ENCODE measurements around the gene TMEM179.

The TMEM179 gene

DNA sequence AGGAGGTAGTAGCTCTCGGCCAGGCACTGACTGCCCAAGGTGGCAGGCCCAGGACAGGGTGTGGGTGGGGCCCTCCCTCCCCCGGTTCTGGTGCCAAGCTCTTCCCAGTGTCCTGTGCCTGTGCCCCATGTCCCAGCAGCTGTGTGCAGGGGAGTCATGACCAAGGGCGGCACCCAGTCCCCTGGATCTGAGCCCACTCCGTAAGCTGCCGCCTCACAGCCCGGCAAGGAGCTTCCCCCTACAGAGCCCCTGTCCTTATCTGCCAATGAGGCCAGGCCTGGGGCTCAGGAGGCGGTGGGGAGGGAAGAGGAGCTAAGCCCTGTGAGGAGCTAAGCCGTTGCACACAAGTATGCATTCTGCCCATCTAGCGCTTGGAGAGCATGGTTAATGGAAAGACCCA is 30.6 kb downstream of the TMEM179 start:
- no peak overlapping the region for H3K4me3 ChIP-seq (ENCODE audit: low read depth, low read length)
- TF ChIP-seq, protein P1, sequence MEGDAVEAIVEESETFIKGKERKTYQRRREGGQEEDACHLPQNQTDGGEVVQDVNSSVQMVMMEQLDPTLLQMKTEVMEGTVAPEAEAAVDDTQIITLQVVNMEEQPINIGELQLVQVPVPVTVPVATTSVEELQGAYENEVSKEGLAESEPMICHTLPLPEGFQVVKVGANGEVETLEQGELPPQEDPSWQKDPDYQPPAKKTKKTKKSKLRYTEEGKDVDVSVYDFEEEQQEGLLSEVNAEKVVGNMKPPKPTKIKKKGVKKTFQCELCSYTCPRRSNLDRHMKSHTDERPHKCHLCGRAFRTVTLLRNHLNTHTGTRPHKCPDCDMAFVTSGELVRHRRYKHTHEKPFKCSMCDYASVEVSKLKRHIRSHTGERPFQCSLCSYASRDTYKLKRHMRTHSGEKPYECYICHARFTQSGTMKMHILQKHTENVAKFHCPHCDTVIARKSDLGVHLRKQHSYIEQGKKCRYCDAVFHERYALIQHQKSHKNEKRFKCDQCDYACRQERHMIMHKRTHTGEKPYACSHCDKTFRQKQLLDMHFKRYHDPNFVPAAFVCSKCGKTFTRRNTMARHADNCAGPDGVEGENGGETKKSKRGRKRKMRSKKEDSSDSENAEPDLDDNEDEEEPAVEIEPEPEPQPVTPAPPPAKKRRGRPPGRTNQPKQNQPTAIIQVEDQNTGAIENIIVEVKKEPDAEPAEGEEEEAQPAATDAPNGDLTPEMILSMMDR (IDR thresholded peaks at IDR 0.05; ENCODE audit: low read depth, low read length): no peak

DNA sequence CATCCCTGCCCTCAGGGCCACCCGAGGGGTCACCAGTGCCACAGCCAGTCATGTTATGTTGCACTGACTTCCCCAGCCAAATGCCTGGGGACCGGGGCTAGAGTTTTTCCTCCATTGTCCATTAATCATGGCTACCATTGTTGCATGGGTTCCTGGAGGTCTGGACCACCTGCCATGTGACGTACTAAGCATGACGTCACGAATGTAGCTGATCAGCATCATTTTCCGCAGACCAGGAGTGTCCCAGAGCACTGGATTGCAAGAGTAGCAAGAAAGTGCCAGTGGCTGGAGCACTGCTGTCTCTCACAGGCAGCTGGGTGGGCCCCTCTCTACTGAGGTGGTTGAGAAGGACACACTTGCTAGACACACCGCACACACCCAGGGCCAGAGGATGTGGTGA is 31.9 kb downstream of the TMEM179 start:
- H3K4me3 ChIP-seq (ENCODE audit: low read depth, low read length): no peak overlapping the region
- TF ChIP-seq, protein P1 (IDR thresholded peaks at IDR 0.05; ENCODE audit: low read depth, low read length): no peak

DNA sequence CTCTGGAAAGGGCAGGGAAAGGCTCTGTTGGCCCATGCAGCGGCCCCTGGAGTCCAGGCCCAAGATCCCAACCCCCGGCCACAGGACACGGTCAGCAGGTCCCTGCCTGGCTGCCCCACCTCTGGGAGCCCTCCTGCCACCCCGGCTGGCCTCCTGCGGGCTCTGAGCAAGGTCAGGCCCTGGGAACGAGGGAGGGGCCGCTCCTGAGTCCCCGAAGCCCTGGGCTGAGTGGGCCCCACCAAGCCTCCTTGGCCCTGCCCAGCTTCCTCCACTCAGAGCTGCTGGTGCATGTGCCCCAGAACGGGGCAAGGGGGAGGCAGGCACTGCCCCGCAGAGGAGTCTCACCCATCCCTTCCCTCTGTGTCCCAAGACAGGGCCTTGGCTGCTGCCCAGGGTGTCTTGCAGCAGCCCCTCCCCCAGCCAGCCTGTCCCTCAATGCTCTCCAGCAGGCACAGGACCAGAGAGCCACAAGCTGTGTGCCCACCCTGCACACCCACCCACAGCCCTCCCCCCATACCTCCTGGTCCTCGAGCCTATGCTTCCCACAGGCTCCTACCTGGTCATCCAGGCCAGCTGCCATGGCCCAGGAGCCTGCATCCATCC is 32.4 kb downstream of the TMEM179 start:
- TF ChIP-seq, protein P1 (IDR thresholded peaks at IDR 0.05; ENCODE audit: low read depth, low read length): no peak
- H3K4me3 ChIP-seq (ENCODE audit: low read depth, low read length): no peak overlapping the region

DNA sequence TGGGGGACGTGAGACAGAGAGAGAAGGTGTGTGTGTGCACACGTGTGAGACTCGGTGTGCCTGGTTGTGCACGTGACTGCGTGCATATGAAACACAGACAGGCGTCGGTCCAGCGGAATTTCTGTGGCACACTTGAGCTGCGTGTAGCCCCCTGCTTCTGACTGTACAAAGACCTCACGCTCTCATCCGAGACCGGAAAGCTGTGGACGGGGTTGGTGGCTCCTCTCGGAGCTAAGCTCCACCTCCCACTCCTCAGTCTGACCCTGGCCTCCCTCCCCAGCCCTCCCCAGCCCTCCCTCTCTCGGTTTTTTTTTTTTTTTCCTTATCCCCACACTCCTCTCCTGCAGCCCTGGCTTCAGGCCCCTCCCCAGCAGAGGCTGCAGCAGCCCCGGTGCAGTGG is 33.3 kb downstream of the TMEM179 start:
- no peak overlapping the region for H3K4me3 ChIP-seq (ENCODE audit: low read depth, low read length)
- TF ChIP-seq, protein P1 (IDR thresholded peaks at IDR 0.05; ENCODE audit: low read depth, low read length): no peak

GRCh38 chr14:104569435-104569834 is 35.1 kb downstream of the TMEM179 start:
- TF ChIP-seq, protein P1 (IDR thresholded peaks at IDR 0.05; ENCODE audit: low read depth, low read length): no peak
- no peak overlapping the region for H3K4me3 ChIP-seq (ENCODE audit: low read depth, low read length)

GRCh38 chr14:104568620-104569019 is 36.0 kb downstream of the TMEM179 start:
- TF ChIP-seq, protein P1 (IDR thresholded peaks at IDR 0.05; ENCODE audit: low read depth, low read length): no peak
- H3K4me3 ChIP-seq (ENCODE audit: low read depth, low read length): no peak overlapping the region

- H3K4me3 ChIP-seq (ENCODE audit: low read depth, low read length): no peak overlapping the region
- TF ChIP-seq, protein P1 (IDR thresholded peaks at IDR 0.05; ENCODE audit: low read depth, low read length): no peak
Measured at GRCh38 chr14:104567957-104568225, 36.7 kb downstream of the TMEM179 start.
